DND-41 (cell line): ENCODE data around the gene ARL17B.
"Not testable (repeated sequence)": the region's sequence is repeated elsewhere in the genome, so short reads cannot be mapped to it uniquely, and the experiment has no call there.

Experiments used
- EZH2 ChIP-seq: IDR thresholded peaks from 3 replicates; pipeline ENCODE4 v1.6.1; 2012; ENCODE audit warnings: borderline replicate concordance, low read depth, mild to moderate bottlenecking, moderate library complexity, low read length, inconsistent platforms; ENCODE audit not compliant: severe bottlenecking
- TF ChIP-seq, protein P1 (sequence below): IDR thresholded peaks from 2 replicates; pipeline ENCODE4 v1.5.1; 2012; ENCODE audit warnings: borderline replicate concordance, low read length, moderate library complexity, mild to moderate bottlenecking; ENCODE audit not compliant: poor library complexity, severe bottlenecking; ENCODE audit errors: extremely low read depth

GRCh38 chr17:46341220-46341619, 20.3 kb downstream of the ARL17B start:
- TF ChIP-seq, protein P1, sequence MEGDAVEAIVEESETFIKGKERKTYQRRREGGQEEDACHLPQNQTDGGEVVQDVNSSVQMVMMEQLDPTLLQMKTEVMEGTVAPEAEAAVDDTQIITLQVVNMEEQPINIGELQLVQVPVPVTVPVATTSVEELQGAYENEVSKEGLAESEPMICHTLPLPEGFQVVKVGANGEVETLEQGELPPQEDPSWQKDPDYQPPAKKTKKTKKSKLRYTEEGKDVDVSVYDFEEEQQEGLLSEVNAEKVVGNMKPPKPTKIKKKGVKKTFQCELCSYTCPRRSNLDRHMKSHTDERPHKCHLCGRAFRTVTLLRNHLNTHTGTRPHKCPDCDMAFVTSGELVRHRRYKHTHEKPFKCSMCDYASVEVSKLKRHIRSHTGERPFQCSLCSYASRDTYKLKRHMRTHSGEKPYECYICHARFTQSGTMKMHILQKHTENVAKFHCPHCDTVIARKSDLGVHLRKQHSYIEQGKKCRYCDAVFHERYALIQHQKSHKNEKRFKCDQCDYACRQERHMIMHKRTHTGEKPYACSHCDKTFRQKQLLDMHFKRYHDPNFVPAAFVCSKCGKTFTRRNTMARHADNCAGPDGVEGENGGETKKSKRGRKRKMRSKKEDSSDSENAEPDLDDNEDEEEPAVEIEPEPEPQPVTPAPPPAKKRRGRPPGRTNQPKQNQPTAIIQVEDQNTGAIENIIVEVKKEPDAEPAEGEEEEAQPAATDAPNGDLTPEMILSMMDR, result not testable (repeated sequence)
- not testable (repeated sequence) for TF ChIP-seq EZH2
